Measurements from ENCODE around the gene LHPP.
"Not testable (repeated sequence)": the region's sequence is repeated elsewhere in the genome, so short reads cannot be mapped to it uniquely, and the experiment has no call there.

LHPP gene

DNA sequence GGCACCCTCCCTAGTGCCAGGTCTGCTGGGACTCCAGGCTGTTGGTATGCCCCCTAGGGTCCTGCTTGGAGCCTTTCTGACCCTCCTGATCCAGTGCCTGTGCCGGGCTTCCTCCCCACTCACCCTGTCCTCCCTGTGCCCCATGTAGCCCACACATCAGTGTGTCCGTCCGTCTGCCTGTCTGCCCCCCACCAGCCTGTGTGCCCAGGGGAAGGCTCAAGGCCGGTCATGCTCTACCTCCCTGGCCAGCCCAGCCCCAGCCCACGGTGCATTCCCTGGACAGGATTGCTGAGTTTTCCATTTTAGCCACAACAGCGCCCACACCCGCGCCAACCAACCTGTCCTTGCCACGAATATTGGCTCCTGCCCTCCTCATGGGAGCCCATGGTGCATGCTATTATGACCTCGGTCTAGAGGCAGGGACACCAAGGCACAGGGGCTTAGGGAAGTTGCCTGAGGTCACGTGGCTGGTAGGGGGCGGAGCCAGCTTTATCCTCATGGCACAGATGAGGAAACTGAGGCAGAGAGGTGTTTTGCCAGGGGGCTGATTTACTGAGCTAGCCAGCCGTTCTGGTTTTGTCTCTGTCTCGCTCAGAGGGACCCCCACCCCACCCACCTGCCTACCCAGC is 146.6 kb downstream of the LHPP start (continued):
- TF ChIP-seq, protein P1, sequence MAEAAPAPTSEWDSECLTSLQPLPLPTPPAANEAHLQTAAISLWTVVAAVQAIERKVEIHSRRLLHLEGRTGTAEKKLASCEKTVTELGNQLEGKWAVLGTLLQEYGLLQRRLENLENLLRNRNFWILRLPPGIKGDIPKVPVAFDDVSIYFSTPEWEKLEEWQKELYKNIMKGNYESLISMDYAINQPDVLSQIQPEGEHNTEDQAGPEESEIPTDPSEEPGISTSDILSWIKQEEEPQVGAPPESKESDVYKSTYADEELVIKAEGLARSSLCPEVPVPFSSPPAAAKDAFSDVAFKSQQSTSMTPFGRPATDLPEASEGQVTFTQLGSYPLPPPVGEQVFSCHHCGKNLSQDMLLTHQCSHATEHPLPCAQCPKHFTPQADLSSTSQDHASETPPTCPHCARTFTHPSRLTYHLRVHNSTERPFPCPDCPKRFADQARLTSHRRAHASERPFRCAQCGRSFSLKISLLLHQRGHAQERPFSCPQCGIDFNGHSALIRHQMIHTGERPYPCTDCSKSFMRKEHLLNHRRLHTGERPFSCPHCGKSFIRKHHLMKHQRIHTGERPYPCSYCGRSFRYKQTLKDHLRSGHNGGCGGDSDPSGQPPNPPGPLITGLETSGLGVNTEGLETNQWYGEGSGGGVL (tag by site-specific recombination; IDR thresholded peaks at IDR 0.05): no peak
- no peak for TF ChIP-seq ZBTB20 (tag by site-specific recombination; IDR thresholded peaks at IDR 0.05)
- no peak for TF ChIP-seq HOXC10 (CRISPR knock-in tag; IDR thresholded peaks at IDR 0.05)
- TF ChIP-seq ZBTB17 (tag by site-specific recombination; IDR thresholded peaks at IDR 0.05): no peak
- TF ChIP-seq BCL11A (tag by site-specific recombination; IDR thresholded peaks at IDR 0.05; ENCODE audit: low read depth): no peak
- no peak for TF ChIP-seq ZNF785 (tag by site-specific recombination; IDR thresholded peaks at IDR 0.05)

GRCh38 chr10:124609698-124610097 is 148.1 kb downstream of the LHPP start:
- H3K4me3 ChIP-seq (ENCODE audit: low read depth, low read length): no peak overlapping the region
- no peaks in the 10 kb centered on the region for H3K36me3 ChIP-seq (ENCODE audit: control insufficient read depth in 2 of 2, insufficient read depth in 1 of 2, low read length in 2 of 2)
- no peak overlapping the region for H3K27ac ChIP-seq (ENCODE audit: extremely low read depth, low read depth, low read length)
- H3K9me3 ChIP-seq (ENCODE audit: control insufficient read depth, insufficient read depth, low read depth, low read length): no peaks in the 10 kb centered on the region
- H3K4me1 ChIP-seq (ENCODE audit: control insufficient read depth, insufficient read depth, low read length): peaks cover 2% of the 10 kb centered on the region; the same call in 1 of the 2 replicates
- TF ChIP-seq KLF16 (tag by site-specific recombination; IDR thresholded peaks at IDR 0.05) (no peak), ZNF626 (tag by site-specific recombination; IDR thresholded peaks at IDR 0.05) (no peak), GLIS2 (tag by site-specific recombination; IDR thresholded peaks at IDR 0.05) (no peak), MEIS1 (CRISPR knock-in tag; IDR thresholded peaks at IDR 0.05; ENCODE audit: borderline replicate concordance) (no peak), ZNF768 (tag by site-specific recombination; IDR thresholded peaks at IDR 0.05) (no peak), WT1 (tag by site-specific recombination; IDR thresholded peaks at IDR 0.05) (no peak), ZNF571 (tag by site-specific recombination; IDR thresholded peaks at IDR 0.05) (no peak), SP3 (tag by site-specific recombination; IDR thresholded peaks at IDR 0.05) (no peak), PRDM1 (tag by site-specific recombination; IDR thresholded peaks at IDR 0.05) (no peak), PRDM4 (tag by site-specific recombination; IDR thresholded peaks at IDR 0.05) (no peak), ZNF311 (tag by site-specific recombination; IDR thresholded peaks at IDR 0.05; ENCODE audit: borderline replicate concordance) (no peak), ZNF837 (tag by site-specific recombination; IDR thresholded peaks at IDR 0.05) (no peak), ZNF2 (tag by site-specific recombination; IDR thresholded peaks at IDR 0.05) (no peak)
- TF ChIP-seq, protein P1 (tag by site-specific recombination; IDR thresholded peaks at IDR 0.05): no peak
- POLR2A ChIA-PET: no interaction called here
- CTCF ChIA-PET: interaction anchor here (0.6 kb wide), 2 partner anchors 51 to 96 kb away, joined by 3 read pairs; no protein-coding TSS in a partner anchor

DNA sequence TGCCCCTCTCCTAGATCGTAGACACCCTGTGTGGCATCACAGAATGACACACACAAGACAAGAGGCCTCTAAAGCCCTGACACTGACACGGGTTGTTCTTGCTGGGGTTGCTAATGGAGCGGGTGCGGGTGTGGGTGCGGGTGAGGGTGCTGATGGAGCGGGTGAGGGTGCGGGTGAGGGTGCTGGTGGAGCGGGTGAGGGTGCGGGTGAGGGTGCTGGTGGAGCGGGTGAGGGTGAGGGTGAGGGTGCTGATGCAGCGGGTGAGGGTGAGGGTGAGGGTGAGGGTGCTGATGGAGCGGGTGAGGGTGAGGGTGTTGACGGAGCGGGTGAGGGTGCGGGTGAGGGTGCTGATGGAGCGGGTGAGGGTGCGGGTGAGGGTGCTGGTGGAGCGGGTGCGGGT is 148.6 kb downstream of the LHPP start:
- POLR2A ChIA-PET; H3K4me3 ChIP-seq (ENCODE audit: low read depth, low read length); H3K9me3 ChIP-seq (ENCODE audit: control insufficient read depth, insufficient read depth, low read depth, low read length); H3K36me3 ChIP-seq (ENCODE audit: control insufficient read depth in 2 of 2, insufficient read depth in 1 of 2, low read length in 2 of 2); CTCF ChIA-PET; H3K27ac ChIP-seq (ENCODE audit: extremely low read depth, low read depth, low read length); H3K4me1 ChIP-seq (ENCODE audit: control insufficient read depth, insufficient read depth, low read length): not testable (repeated sequence)

GRCh38 chr10:124610851-124611250 is 149.2 kb downstream of the LHPP start:
- POLR2A ChIA-PET; H3K36me3 ChIP-seq (ENCODE audit: control insufficient read depth in 2 of 2, insufficient read depth in 1 of 2, low read length in 2 of 2); CTCF ChIA-PET; H3K4me1 ChIP-seq (ENCODE audit: control insufficient read depth, insufficient read depth, low read length); H3K9me3 ChIP-seq (ENCODE audit: control insufficient read depth, insufficient read depth, low read depth, low read length); H3K4me3 ChIP-seq (ENCODE audit: low read depth, low read length); H3K27ac ChIP-seq (ENCODE audit: extremely low read depth, low read depth, low read length): not testable (repeated sequence)
